ENCODE measurements around the gene SMARCA1.

SMARCA1 gene

GRCh38 chrX:129461801-129462456, 61.4 kb downstream of the SMARCA1 start:
- DNase-seq (ENCODE audit: low read depth, low spot score): no peak

- no peak for DNase-seq (ENCODE audit: low read depth, low spot score)
These were observed 70.8 kb downstream of the SMARCA1 start for GRCh38 chrX:129452523-129452922.

- DNase-seq (ENCODE audit: low read depth, low spot score): no peak
These were observed 73.2 kb downstream of the SMARCA1 start for GRCh38 chrX:129450123-129450522.

GRCh38 chrX:129449148-129449547, 74.1 kb downstream of the SMARCA1 start:
- no peak for DNase-seq (ENCODE audit: low read depth, low spot score)

- DNase-seq (ENCODE audit: low read depth, low spot score): no peak
These were observed 77.9 kb downstream of the SMARCA1 start for GRCh38 chrX:129445436-129445835.

- no peak for DNase-seq (ENCODE audit: low read depth, low spot score)
These were observed 89.3 kb downstream of the SMARCA1 start for GRCh38 chrX:129433945-129434344.

GRCh38 chrX:129433461-129433860, 89.8 kb downstream of the SMARCA1 start:
- no peak for DNase-seq (ENCODE audit: low read depth, low spot score)

GRCh38 chrX:129427267-129427666, 96.0 kb downstream of the SMARCA1 start:
- no peak for DNase-seq (ENCODE audit: low read depth, low spot score)

- no peak for DNase-seq (ENCODE audit: low read depth, low spot score)
These were observed 100.1 kb downstream of the SMARCA1 start for GRCh38 chrX:129423191-129423590.

GRCh38 chrX:129404670-129405008, 118.7 kb downstream of the SMARCA1 start:
- DNase-seq (ENCODE audit: low read depth, low spot score): no peak

GRCh38 chrX:129403974-129404669, 119.2 kb downstream of the SMARCA1 start:
- no peak for DNase-seq (ENCODE audit: low read depth, low spot score)
